Left hindlimb (tissue), 1 donor: ENCODE results near the gene BRF1.
"Not testable (repeated sequence)": the region's sequence is repeated elsewhere in the genome, so short reads cannot be mapped to it uniquely, and the experiment has no call there.

Experiments used
- DNase-seq: peaks from one replicate; pipeline ENCODE4 v3.0.0-alpha.2; 2018

Gene BRF1

DNA sequence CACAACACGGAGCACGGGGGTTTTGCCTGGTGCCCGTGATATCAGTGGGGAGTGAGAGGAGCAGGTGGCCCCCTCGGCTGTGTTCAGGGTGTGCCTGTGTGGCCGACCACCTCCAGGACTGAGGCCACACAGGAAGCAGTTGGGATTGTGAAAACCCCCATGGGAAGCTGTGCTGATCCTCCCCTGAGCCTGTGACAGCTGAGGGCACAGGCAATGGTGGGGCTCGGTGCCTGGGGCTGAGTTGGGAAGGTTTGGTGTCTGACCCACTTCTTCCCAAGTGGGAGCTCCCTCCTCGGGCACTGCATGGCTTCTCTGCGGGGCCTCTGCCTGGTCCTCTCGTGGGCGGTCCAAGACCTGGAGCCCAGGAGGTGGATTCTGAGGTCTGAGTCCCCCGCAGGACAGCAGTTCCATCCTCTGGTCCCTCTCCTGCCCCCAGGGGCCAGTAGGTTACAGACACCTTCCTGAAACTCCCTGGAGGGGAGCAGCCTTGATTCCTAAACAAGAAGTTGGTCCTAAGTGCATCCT lies 31.6 kb upstream of the BRF1 start:
- DNase-seq, result no peak

DNA sequence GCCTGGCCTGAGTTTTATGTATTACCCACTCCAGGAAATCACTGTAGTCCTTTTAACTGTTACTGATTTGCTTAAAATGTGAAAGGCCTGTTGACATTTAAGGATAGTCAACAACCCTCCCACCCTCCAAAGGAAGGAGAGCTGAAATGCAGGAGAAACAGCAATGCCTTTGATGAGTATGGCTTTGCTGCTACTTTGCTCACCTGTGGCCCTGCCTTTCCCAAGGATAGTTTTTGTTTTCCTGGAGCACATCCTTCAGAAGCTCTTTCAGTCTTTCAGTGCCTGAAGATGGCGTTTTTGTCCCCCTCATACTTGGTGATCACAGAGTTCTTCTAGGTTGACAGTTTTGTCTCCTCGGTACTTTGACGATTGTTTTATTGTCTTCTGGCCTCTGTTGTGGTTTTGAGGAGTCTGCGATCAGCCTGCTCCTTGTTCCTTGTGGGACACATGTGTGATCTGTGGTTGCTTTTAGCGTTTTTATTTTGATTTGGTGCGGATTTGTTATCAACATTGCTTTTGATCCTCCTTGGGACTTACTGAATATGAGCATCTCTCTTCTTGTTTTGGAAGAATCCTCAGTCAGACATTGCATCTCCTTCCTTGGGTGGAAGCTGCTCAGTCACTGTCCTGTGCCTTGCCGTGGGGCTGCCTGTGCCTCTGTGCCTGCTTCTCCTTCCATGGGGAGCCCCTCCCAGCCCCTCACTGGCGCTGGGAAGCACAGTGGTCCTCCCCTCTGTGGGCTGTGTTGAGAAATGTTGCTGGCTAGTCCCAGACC lies 31.0 kb upstream of the BRF1 start:
- no peak for DNase-seq

DNA sequence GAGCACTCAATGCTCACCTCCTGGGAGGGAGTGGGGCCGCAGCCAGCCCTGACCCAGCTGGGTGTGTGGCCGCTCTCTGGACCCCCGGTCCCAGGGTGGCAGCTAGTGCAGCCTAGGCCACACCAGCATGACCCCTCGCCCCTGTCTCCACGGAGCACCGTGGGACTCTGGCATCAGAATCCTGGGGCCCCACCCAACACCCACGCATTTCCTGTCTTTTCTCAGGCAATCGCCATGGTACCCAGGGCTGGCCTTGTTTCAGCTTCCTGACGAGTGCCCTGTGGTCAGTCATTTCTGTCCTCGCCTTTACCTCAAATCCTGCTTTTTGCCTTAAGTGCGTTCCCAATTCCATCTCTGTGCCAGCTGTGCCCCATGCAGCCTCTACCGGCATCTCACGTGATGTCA lies 29.7 kb upstream of the BRF1 start:
- peak; percentile 46 for DNase-seq

DNA sequence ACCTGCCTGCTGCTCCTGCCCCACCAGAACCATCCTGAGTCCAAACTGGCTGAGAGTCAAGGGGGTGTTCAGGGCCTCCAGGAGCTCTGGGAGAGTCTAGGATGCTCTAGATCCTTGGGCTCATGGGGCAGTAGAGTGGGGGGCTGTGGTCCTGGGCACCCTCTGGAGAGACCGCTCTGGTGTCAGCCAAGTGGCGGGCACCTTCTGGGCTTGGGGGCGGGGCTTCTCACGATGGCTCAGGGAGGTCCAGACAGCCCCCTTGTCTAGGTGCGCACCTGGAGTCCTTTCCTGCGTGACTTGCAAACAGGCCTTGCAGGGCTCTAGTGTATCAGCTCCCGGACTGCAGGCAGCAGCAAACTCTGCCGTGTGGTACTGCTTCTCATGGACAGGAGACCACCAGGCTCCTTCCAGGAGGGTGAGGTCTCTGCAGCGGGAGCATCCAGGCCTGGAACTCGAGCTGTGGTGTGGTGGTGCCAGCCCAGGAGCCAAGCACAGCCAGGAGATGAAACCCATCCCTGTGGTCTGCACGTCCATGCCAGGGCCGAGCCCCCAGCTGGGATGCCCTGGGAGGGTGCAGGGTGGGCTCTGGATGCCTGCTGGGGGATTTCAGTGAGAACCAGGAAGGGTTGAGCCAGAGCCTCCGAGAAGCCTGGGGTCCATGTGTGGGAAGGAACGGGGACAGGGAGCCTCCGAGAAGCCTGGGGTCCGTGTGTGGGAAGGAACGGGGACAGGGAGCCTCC lies 28.8 kb upstream of the BRF1 start:
- DNase-seq, result no peak

DNA sequence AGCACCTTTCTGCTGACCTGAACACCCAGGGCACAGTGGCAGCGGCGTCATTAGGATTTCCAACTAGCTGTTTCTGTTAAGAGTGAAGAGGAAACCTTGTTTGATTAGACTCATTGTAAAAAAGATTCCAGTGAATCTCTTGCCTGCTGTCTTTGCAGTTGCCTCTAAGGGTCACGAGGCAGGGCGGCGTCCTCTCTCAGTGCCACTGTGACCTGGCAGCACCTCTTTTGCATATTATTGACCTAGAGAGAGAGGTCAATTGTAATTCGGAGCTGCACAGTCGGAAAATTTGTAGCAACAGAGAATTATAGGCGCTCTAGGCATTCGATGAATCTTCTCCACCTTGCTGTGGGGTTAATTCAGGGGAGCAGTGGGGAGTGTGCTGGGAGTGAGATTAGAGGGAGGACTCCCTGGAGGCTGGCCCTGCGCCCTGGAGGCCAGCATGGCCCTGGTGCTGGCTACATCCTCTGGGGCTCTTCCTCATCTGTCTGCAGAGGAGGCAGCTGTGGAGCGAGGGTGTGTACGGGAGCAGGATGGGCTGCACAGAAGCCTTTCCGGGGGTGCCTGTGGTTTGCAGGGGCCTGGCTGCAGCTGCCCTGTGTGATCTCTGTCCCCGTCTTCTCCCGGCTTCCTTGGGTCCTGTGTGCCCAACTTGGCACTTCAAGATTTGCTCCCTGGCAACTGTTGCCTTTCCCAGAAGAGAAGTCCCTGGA lies 28.0 kb upstream of the BRF1 start:
- DNase-seq, result no peak

DNA sequence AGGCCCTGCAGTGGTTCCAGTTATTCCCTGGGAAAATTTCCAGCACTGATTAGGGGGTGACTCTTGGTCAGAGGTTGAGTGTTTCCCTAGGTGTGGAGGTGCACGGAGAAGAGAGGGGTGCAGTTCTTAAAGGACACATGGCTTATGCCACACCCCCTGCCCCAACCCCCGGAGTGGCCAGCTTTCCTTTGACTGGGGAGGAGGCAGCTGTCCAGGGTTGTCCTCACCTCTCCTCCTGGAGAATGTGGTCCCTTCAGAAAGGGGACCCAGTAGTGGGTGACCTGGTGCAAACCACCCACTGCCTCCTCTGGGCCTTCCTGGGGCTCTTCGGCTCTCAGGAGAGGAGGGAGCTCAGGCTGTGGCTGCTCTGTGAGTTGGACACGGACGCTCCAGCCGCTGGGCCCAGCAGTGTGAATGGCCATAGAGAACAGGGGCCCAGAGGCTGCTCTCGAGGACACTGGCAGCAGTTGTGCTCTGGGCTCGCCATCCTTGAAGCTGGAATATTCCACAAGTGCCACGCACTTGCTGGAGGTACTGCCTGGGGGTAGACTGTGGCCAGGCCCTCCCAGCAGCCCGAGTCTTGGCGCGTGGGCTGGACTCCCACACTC lies 27.4 kb upstream of the BRF1 start:
- DNase-seq, result no peak

DNA sequence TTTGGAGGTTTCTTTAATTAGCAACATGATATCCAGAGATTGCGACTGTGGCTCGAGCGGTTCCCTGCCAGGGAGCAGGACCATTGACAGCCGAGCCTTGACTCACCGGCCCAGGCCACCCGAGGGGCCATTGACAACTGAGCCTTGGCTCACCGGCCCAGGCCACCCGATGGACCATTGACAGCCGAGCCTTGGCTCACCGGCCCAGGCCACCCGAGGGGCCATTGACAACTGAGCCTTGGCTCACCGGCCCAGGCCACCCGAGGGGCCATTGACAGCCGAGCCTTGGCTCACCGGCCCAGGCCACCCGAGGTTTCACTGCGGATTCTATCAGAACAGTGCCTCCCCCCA lies 26.9 kb upstream of the BRF1 start:
- not testable (repeated sequence) for DNase-seq

DNA sequence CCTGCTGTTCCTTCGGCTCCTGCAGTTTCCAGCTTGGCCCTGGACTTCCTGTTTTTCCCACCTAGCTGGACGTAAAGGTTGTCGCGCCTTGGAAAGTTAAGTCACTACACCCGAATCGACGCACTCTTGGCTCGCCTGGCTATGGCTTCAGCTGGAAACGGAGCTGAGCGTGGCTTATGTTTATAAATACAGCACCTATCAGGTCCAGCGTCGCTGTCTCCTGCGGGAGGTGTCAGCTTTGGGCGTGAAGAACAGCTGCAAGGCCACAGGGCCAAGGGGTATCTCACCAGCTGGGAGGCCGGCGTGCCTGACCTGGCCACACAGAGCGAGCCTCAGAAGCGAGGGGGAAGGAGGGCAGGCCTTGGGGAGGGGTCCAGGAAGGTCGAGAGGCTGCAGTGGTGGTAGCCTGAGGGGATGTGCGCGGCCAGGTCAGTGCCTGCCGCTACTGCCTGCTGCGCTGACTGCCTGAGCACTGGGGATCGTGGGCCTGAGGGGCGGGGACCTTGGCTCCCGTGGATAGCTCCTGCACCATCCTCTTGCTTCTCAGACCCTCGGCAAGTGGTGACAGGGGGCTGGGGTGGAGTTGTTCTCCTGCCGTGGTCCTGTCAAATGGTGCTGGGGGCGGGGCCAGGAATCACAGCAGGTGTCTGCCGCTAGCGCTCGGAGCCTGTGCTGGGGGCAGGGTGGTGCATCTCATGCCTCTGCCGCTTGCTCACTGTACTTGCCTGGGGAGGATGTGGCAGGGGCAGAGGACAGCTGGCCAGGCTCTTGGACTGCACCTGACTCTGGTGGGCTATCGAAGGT lies 26.3 kb upstream of the BRF1 start:
- peak; percentile 56 for DNase-seq

DNA sequence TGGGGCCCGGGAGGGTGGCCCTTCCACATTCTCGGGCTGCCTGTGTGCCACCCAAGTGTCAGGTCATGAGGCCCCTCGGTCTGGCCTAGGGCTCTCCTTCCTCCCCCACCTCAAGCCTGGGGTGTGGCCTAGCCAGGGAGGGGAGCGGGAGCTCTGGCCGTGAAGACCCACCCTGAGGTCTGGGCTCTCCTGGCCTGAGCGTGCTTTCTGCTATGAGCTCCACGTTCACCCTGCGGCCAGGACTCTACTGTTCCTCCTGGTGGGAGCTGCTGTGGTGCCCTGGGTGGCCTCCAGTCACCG lies 25.7 kb upstream of the BRF1 start:
- DNase-seq, result no peak

DNA sequence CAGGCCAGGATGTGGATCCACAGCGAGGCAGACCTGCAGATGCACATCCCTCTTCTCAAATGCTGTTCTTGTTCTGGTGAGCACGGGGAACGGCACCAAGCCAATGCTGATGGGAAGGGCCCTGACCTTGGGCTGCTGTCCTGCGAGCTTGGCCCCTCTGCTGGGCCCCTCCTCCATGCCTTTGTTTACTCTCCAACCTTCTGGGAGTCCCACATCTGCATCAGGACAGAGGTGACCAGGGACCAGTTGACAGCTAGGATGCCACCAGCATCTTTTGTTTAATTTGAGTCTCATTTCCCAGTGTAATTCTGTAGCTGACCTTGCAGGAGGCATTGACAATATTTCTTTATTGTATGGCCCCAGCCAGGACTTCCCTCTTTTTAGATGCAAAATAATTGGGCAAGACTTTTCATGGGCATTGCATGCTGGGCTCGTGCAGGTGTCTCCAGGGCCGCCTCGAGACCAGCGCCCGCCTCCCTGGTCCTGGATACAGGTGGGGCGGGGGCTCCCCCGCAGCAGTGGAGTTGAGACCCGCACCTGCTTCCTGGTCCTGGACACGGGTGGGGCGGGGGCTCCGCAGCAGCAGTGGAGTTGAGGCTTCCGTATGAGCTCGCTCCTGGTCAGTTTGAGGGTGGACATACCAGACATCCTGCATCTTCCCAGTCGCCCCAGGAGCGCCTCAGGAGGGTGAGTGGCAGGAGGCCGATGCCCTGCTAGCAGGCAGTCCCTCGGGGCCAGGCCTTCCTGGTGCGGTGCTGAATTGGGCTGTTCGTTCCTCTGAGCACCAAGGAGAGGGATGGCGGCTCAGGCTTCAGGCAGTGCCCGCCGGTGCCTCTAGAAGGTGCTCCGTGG lies 25.1 kb upstream of the BRF1 start:
- DNase-seq, result no peak

DNA sequence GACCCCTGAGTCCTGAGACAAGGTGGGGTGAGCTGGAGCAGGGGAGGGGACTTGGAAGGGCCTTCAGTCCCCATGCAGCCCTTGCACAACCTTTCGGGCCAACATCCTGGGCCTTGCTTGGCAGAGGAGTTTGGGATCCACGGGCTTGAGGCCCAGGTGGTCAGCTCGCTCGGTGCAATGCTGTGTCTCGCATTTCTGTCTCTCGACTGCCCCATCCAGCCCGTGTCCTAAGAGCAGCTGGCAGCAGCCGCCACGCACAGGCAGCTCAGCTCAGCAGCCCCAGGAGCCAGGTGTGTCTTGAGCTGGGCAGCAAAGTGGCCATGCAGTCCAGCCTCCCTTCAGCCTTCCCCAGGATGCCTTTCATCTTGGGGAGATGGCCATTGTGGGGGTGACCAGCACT lies 24.5 kb upstream of the BRF1 start:
- no peak for DNase-seq

DNA sequence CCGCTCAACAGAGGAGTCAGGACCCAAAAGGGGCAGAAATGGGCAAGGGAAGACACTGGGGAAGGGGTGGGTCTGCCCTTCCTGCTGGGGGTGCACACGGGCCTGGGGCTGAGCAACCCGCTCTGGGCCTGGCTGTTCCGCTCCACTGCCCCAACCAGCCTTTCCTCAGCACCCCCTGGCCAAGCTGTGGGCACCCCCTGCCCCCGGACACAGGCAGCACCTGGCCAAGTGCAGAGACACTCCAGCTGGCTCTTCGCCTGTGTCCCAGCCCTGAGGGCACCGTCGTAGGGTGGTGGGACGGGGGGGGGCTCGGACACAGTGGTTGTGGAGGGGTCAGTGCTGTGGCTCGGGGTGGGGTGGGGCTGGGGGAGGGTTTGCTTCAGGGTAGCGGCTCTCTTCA lies 24.1 kb upstream of the BRF1 start:
- no peak for DNase-seq

DNA sequence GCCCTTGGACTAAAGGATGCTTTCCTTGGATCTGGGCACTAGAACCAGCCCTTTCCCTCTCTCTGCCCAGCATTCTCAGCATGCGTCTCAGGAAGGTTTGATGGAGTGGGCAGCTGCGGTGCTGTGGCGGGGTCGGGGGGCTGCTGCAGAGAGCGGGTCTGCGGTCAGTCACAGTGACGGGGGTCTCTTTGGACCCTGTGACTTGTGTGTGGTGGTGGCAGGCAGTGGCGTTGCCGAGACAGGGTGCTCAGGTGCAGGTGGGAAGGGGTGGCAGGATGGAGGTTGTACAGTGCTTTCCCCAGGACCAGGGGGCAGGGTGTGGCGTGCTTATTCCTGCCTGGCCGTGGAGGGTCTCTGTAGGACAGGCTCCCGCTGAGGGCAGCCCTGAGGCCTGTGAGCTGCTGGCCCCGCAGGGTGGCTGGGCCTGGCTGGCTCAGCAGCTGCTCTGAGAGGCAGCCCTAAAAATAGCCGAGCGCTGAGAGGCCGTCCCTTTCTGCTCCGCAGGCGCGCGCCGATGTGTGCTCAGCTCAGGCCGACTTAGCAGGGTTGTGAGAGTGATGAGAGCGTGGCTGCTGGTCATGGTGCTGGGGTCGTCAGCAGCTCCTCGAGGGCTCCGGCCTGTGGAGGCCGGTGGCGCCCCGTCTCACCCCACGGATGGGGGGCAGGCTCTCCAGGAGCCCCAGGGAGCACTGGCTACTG lies 23.4 kb upstream of the BRF1 start:
- DNase-seq, result peak; percentile 49

DNA sequence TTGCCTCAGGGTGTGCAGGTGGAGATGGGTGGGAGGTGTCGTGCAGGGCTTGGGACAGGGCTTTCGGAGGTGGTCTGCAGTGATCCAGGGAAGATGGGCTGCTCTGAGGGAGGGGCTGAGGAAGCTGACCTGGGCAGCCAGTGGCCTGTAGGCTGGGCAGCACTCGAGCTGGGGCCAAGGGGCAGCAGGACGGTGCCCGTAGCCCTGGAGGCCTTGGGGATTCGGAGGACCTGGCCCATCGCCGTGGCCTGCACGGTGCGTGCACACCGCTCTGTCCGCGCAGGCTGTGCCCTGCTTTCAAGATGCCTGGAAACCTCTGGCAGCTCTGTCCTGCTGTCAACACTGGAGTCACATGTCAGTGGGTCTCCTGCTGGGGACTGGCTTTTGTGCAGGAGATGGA lies 22.9 kb upstream of the BRF1 start:
- peak; percentile 24 for DNase-seq

DNA sequence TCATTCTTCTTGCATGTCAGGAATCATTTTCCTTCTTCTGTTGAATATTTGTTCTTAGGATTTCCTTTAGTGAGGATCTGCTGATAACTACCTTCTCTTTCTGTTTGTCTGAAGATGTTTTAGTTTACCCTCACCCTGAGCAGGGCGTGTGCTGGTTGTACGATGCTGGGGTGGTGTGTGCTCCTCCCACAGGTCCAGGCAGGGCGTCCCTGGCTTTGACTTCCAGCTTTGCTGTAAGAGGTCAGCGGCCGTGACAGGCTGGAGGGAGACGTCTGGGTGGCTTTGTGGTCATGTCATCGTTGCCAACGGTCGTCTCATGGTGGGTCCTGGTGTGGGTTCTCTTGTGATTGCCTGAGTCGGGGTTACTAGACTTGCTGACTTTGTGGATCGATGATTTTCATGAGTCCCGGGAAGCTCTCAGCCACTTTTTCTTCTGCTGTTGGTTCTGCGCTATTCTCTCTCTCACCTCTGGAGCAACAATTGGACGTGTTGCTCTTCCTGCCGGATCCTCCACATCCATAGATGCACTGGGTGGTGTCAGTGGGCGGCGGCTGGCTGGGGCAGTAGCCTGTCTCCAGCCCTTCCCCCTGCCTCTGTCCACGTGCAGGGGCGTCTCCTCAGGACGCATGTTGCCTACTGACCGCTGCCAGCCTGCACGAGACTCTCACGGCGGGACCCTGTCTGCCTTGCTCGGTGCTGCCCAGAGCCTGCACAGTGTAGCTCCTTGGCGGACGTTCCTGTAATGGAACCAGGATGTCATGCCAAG lies 22.2 kb upstream of the BRF1 start:
- DNase-seq, result peak; percentile 26

DNA sequence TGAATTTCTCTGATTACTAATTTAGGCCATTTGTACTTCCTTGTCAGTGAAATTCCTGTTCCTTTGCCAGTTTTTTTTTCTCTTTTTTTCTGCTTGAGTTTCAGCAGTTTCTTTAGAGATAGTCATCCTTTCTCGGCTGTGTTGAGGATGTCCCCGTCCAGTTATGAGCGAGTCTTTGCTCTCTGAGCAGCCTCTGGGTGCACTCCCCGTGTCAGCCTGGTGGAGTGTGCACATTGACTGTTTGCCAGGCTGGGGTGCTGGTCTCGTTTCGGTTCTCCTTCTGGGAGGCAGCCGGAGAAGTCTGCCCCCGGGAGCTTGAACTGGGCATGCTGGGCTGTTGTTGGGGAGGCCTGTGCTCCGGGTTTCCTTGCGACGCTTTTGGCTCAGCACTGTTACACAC lies 16.7 kb upstream of the BRF1 start:
- DNase-seq, result peak; percentile 26

DNA sequence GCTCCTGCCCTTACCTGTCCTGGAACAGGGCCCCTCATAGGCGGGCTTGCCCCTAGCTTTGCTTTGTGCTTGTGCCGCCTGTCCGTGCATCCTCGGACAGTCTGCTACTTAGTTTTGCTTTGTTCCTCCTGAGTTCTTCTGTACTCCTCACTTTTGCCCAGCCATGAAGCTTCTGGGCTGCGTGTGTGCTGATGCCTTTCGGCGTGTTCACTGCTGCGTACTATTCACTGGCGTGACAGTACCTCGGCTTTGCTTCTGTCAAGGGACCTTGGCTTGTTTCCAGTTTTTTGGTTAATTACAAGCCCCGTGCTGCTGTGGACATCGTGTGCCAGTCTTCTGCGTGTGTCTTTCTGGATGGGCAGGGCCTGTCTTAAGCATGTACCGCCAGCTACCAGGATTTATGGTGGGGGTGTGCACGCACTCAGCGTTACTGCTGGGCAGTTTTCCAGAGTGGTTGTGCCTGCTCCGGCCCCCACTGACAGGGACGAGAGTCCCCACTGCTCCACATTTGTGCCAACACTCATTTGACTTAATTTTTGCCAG lies 16.2 kb upstream of the BRF1 start:
- DNase-seq, result peak; percentile 32

DNA sequence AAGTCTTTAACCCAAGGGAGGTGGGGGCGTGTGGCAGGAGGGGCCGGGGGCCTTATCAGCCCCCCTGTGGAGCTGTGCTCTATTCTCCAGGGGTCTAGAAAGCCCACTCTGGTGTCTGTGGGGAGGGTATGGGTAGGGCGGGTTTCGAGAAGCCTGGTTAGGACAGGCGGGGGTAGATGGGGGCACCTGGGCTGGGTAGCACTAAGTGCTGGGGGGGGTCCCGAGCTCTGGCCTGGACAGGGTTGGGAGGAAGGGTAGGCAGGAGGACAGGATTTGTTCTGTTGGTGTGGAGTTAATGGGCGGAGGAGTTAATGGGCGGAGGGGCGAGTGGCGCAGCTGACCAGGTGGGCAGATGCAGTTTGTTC lies 15.8 kb upstream of the BRF1 start:
- peak; percentile 30 for DNase-seq

DNA sequence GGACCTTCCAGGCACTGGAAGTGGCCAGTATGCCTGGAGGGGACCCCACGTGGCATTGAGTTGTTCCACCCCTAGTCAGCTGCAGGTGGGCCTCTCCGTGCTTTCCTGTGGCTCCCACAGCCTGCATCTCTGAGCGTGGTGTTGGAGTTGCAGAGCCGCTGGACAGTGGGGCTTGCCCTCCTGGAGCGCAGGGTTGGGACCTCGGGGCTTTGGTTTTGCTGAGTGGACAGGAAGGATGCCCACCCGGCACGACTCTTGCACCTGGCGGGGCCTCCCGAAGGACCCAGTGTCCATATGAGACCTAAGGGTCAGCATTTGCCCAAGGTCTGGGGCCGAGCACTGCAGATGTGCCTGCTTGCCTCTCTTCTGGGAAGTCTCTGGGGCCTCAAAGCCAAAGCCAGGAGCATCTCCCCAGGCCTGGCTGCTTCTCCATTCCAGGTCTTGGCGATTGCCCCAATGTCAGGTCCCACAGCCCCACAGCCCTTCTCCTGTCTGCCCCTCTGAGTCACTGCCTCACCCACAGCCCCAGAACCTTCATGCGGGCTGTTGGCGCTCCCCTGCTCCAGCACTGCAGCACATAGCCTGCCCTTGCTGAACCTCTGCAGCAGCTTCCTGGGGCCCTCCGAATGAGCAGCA lies 15.3 kb upstream of the BRF1 start:
- DNase-seq, result peak; percentile 29
